Neural cell (in vitro differentiated cells): ENCODE results near the gene TMEM212. TPM values are rescaled to one million over a fixed set of nuclear protein-coding genes. Genes with fewer than 3 reads are reported as not detected.

Experiments used
- H2AFZ ChIP-seq: fragments of 200-600, 300-800 bp; sonication (generic), shearing (Covaris generic); 2 replicates; pipeline ENCODE4 v1.6.0; 2014; ENCODE audit warnings: low read depth, mild to moderate bottlenecking, antibody characterized with exemption, low read length, moderate library complexity
- H3F3A ChIP-seq: fragments of 200-600 bp; shearing (Covaris generic); 2 replicates; pipeline ENCODE4 v1.6.1; 2016; ENCODE audit warnings: mild to moderate bottlenecking, moderate library complexity, mixed read lengths, antibody characterized with exemption, low read length; ENCODE audit not compliant: insufficient read depth, poor library complexity, severe bottlenecking
- H3K27ac ChIP-seq: fragments of 200-600, 300-800 bp; sonication (generic), shearing (Covaris generic); 2 replicates; pipeline ENCODE4 v1.5.1; 2014; ENCODE audit warnings: mild to moderate bottlenecking, low read length, moderate library complexity
- H3K27me3 ChIP-seq: fragments of 300-800, 200-600 bp; sonication (generic), shearing (Covaris generic); 2 replicates; pipeline ENCODE4 v1.6.0; 2014; ENCODE audit warnings: mild to moderate bottlenecking, low read depth, low read length, moderate library complexity; ENCODE audit not compliant: insufficient read depth
- H3K36me3 ChIP-seq: fragments of 300-800, 200-600 bp; sonication (generic), shearing (Covaris generic); 2 replicates; pipeline ENCODE4 v1.5.1; 2014; ENCODE audit warnings: mild to moderate bottlenecking, antibody characterized with exemption, low read length, moderate library complexity; ENCODE audit not compliant: insufficient read depth
- H3K4me2 ChIP-seq: fragments of 300-800, 200-600 bp; sonication (generic), shearing (Covaris generic); 2 replicates; pipeline ENCODE4 v1.6.0; 2014; ENCODE audit warnings: mild to moderate bottlenecking, low read length
- H3K4me3 ChIP-seq: fragments of 300-800, 200-600 bp; sonication (generic), shearing (Covaris generic); 2 replicates; pipeline ENCODE4 v1.5.1; 2014; ENCODE audit warnings: mild to moderate bottlenecking, low read length, moderate library complexity
- H3K79me2 ChIP-seq: fragments of 200-600 bp; shearing (Covaris generic); replicated peaks from 2 replicates; pipeline ENCODE4 v1.6.0; 2014; ENCODE audit warnings: mild to moderate bottlenecking, low read length, moderate library complexity; ENCODE audit not compliant: insufficient read depth
- H3K9ac ChIP-seq: fragments of 300-800, 200-600 bp; sonication (generic), shearing (Covaris generic); 2 replicates; pipeline ENCODE4 v1.6.1; 2016; ENCODE audit warnings: mild to moderate bottlenecking, low read length, mixed read lengths
- H3K9me2 ChIP-seq: fragments of 200-600 bp; shearing (Covaris generic); 2 replicates; pipeline ENCODE4 v1.6.1; 2016; ENCODE audit warnings: mild to moderate bottlenecking, low read length, mixed read lengths; ENCODE audit not compliant: insufficient read depth
- H3K9me3 ChIP-seq: fragments of 200-600, 300-800 bp; sonication (generic), shearing (Covaris generic); 2 replicates; pipeline ENCODE4 v1.6.1; 2016; ENCODE audit warnings: mild to moderate bottlenecking, mixed run types, low read length, moderate library complexity, mixed read lengths
- H4K20me1 ChIP-seq: fragments of 200-600 bp; shearing (Covaris generic); 2 replicates; pipeline ENCODE4 v1.6.1; 2016; ENCODE audit warnings: mild to moderate bottlenecking, mixed run types; ENCODE audit not compliant: insufficient read depth
- CTCF ChIP-seq: fragments of 450-650 bp; IDR thresholded peaks from 2 replicates; pipeline ENCODE4 v1.5.1; 2014; ENCODE audit warnings: antibody characterized with exemption, mild to moderate bottlenecking, moderate library complexity; ENCODE audit not compliant: poor library complexity, severe bottlenecking
- EP300 ChIP-seq: fragments of 450-650 bp; conservative IDR thresholded peaks from 2 replicates; pipeline ENCODE4 v1.6.1; 2014; ENCODE audit warnings: antibody characterized with exemption, mild to moderate bottlenecking, moderate library complexity; ENCODE audit not compliant: poor library complexity, severe bottlenecking
- EZH2 ChIP-seq: fragments of 200-600, 300-800 bp; shearing (Covaris generic), sonication (generic); IDR thresholded peaks from 2 replicates; pipeline ENCODE4 v1.6.1; 2014; ENCODE audit warnings: antibody characterized with exemption, low read length, borderline replicate concordance, mild to moderate bottlenecking; ENCODE audit not compliant: insufficient read depth, poor library complexity, severe bottlenecking
- MXI1 ChIP-seq: fragments of 450-650 bp; conservative IDR thresholded peaks from 2 replicates; pipeline ENCODE4 v1.6.1; 2014; ENCODE audit warnings: antibody characterized with exemption, mild to moderate bottlenecking; ENCODE audit not compliant: poor library complexity, severe bottlenecking
- POLR2AphosphoS5 ChIP-seq: IDR thresholded peaks from 2 replicates; pipeline ENCODE4 v1.6.1; 2012
- RAD21 ChIP-seq: fragments of 450-650 bp; conservative IDR thresholded peaks from 2 replicates; pipeline ENCODE4 v1.6.1; 2014; ENCODE audit warnings: antibody characterized with exemption, mild to moderate bottlenecking, moderate library complexity
- SMC3 ChIP-seq: fragments of 450-650 bp; conservative IDR thresholded peaks from 2 replicates; pipeline ENCODE4 v1.6.1; 2014; ENCODE audit warnings: antibody characterized with exemption, mild to moderate bottlenecking, moderate library complexity; ENCODE audit not compliant: poor library complexity
- TAF1 ChIP-seq: IDR thresholded peaks from 2 replicates; pipeline ENCODE4 v1.6.1; 2012; ENCODE audit warnings: low read depth
- polyA plus RNA-seq: library from polyadenylated mRNA; depleted of rRNA; stranded (reverse); fragments of >200 nt; gene quantifications from 2 replicates; pipeline ENCODE4 v1.2.3, GENCODE V29; 2014
- TF ChIP-seq, protein P1 (sequence below): IDR thresholded peaks from 2 replicates; pipeline ENCODE4 v1.6.1; 2012; ENCODE audit warnings: borderline replicate concordance

Gene TMEM212
- polyA plus RNA-seq, 1 donor from 2014 or later: not detected

DNA sequence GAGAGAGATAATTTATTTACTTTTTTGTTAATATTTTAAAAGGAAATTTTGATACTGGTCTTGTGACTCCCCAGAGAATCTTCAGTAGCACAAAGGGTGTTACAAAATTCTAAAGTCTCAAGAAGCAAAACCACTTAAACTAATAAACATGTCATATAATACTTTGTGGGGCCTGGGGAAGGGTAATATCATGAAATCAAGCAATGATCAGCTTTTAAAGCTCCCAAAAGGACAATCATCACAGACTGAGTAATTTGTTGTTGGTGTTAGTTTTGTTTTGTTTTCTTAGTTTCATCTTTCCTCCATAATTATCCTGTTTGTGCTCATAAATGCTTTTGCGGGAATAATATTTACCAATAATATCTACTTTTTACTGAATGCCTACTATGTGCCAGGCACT is 55.0 kb downstream of the TMEM212 start:
- Histone ChIP-seq H3K27me3 (no peaks in the 10 kb centered on the region), H3K9ac (no peak overlapping the region)

DNA sequence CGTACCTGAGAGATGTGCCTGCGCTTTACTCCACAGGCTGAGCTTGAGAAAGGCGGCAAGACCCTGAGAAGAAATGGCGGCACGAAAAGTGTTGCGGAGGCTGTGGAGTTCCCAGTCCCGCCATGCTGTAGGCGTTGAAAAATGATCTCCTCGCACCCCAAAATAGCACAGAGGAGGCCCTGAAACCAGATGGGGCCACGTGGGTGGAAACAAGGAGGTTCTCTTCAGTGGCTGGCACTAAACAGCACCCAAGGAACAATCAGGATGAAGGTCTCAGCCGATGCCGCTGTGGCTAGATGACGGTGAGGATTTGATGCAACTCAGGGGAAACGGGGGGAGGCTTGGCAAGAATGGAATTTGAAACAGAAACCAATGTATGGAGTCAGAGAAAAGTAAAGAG is 57.3 kb downstream of the TMEM212 start:
- no peak overlapping the region for H3K9ac ChIP-seq
- no peaks in the 10 kb centered on the region for H3K79me2 ChIP-seq
- no peak overlapping the region for H3K4me3 ChIP-seq
- no peaks in the 10 kb centered on the region for H3K27me3 ChIP-seq
- no peaks in the 10 kb centered on the region for H4K20me1 ChIP-seq
- no peaks in the 10 kb centered on the region for H3K36me3 ChIP-seq
- no peaks in the 10 kb centered on the region for H3F3A ChIP-seq
- no peak overlapping the region for H2AFZ ChIP-seq
- TF ChIP-seq EP300 (no peak), TAF1 (no peak), EZH2 (no peak), POLR2AphosphoS5 (no peak), MXI1 (no peak), RAD21 (no peak), CTCF (no peak), SMC3 (no peak)
- TF ChIP-seq, protein P1, sequence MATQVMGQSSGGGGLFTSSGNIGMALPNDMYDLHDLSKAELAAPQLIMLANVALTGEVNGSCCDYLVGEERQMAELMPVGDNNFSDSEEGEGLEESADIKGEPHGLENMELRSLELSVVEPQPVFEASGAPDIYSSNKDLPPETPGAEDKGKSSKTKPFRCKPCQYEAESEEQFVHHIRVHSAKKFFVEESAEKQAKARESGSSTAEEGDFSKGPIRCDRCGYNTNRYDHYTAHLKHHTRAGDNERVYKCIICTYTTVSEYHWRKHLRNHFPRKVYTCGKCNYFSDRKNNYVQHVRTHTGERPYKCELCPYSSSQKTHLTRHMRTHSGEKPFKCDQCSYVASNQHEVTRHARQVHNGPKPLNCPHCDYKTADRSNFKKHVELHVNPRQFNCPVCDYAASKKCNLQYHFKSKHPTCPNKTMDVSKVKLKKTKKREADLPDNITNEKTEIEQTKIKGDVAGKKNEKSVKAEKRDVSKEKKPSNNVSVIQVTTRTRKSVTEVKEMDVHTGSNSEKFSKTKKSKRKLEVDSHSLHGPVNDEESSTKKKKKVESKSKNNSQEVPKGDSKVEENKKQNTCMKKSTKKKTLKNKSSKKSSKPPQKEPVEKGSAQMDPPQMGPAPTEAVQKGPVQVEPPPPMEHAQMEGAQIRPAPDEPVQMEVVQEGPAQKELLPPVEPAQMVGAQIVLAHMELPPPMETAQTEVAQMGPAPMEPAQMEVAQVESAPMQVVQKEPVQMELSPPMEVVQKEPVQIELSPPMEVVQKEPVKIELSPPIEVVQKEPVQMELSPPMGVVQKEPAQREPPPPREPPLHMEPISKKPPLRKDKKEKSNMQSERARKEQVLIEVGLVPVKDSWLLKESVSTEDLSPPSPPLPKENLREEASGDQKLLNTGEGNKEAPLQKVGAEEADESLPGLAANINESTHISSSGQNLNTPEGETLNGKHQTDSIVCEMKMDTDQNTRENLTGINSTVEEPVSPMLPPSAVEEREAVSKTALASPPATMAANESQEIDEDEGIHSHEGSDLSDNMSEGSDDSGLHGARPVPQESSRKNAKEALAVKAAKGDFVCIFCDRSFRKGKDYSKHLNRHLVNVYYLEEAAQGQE: no peak
- H3K4me2 ChIP-seq: no peak overlapping the region
- H3K9me3 ChIP-seq: no peaks in the 10 kb centered on the region
- H3K27ac ChIP-seq: no peak overlapping the region
- no peaks in the 10 kb centered on the region for H3K9me2 ChIP-seq

More for the DNA sequence above, 55.0 kb downstream of the TMEM212 start:
- Histone ChIP-seq H2AFZ (no peak overlapping the region), H3K27ac (no peak overlapping the region), H3F3A (no peaks in the 10 kb centered on the region), H3K4me3 (no peak overlapping the region), H4K20me1 (no peaks in the 10 kb centered on the region), H3K36me3 (no peaks in the 10 kb centered on the region), H3K79me2 (no peaks in the 10 kb centered on the region), H3K9me3 (no peaks in the 10 kb centered on the region), H3K4me2 (no peak overlapping the region), H3K9me2 (no peaks in the 10 kb centered on the region)
- TF ChIP-seq CTCF (no peak), POLR2AphosphoS5 (no peak), EZH2 (no peak), TAF1 (no peak), RAD21 (no peak), MXI1 (no peak), SMC3 (no peak), EP300 (no peak)
- TF ChIP-seq, protein P1: no peak
